Cerebellar cortex (tissue), 1 donor: ENCODE results near the gene PPP2R2C.
A peak's percentile ranks its signal among the peaks of the same experiment; 100 is the strongest.

Source experiments
- DNase-seq: peaks from one replicate; pipeline ENCODE4 v3.0.0-alpha.2; 2015; ENCODE audit warnings: low spot score

Gene PPP2R2C

GRCh38 chr4:6424425-6424824 is 48.0 kb downstream of the PPP2R2C start:
- DNase-seq, result no peak

- no peak for DNase-seq
These were observed 48.8 kb downstream of the PPP2R2C start for GRCh38 chr4:6423575-6423974.

- no peak for DNase-seq
These were observed 49.5 kb downstream of the PPP2R2C start for GRCh38 chr4:6422866-6423265.

- no peak for DNase-seq
These were observed 50.3 kb downstream of the PPP2R2C start for GRCh38 chr4:6422105-6422504.

GRCh38 chr4:6421397-6421796 is 51.0 kb downstream of the PPP2R2C start:
- no peak for DNase-seq

- DNase-seq, result no peak
These were observed 51.4 kb downstream of the PPP2R2C start for GRCh38 chr4:6420972-6421371.

- peak; percentile 93 for DNase-seq
These were observed 52.4 kb downstream of the PPP2R2C start for GRCh38 chr4:6420036-6420435.

- DNase-seq, result no peak
These were observed 52.9 kb downstream of the PPP2R2C start for GRCh38 chr4:6419452-6420028.

GRCh38 chr4:6418193-6418755 is 54.1 kb downstream of the PPP2R2C start:
- DNase-seq, result no peak

- no peak for DNase-seq
These were observed 54.8 kb downstream of the PPP2R2C start for GRCh38 chr4:6417516-6418050.

GRCh38 chr4:6416518-6417286 is 55.7 kb downstream of the PPP2R2C start:
- DNase-seq, result peak; percentile 83

GRCh38 chr4:6415031-6415705 is 57.2 kb downstream of the PPP2R2C start:
- no peak for DNase-seq

GRCh38 chr4:6414578-6414977 is 57.8 kb downstream of the PPP2R2C start:
- DNase-seq, result no peak

- DNase-seq, result no peak
These were observed 61.8 kb downstream of the PPP2R2C start for GRCh38 chr4:6410664-6411063.

GRCh38 chr4:6410068-6410467 is 62.3 kb downstream of the PPP2R2C start:
- no peak for DNase-seq

- no peak for DNase-seq
These were observed 63.0 kb downstream of the PPP2R2C start for GRCh38 chr4:6409381-6409780.

- DNase-seq, result no peak
These were observed 64.2 kb downstream of the PPP2R2C start for GRCh38 chr4:6408263-6408662.

GRCh38 chr4:6405397-6405706 is 67.1 kb downstream of the PPP2R2C start:
- no peak for DNase-seq

GRCh38 chr4:6404611-6405396 is 67.6 kb downstream of the PPP2R2C start:
- DNase-seq, result no peak

GRCh38 chr4:6403400-6403685 is 69.1 kb downstream of the PPP2R2C start:
- DNase-seq, result no peak

GRCh38 chr4:6402566-6403399 is 69.6 kb downstream of the PPP2R2C start:
- no peak for DNase-seq
